HG03457 (cell line): ENCODE measurements around the gene PTGES.

Source experiments
- ATAC-seq: cut with Tn5 transposase; IDR thresholded peaks from one replicate; pipeline ENCODE4 v1.9.1; 2021; ENCODE audit warnings: moderate number of reproducible peaks; ENCODE audit not compliant: unreplicated experiment

The PTGES gene

GRCh38 chr9:129720865-129721545 is 31.8 kb downstream of the PTGES start:
- ATAC-seq: no peak

GRCh38 chr9:129720181-129720864 is 32.5 kb downstream of the PTGES start:
- ATAC-seq: no peak

- no peak for ATAC-seq
These were observed 33.7 kb downstream of the PTGES start for GRCh38 chr9:129719135-129719534.

- ATAC-seq: no peak
These were observed 34.2 kb downstream of the PTGES start for GRCh38 chr9:129718647-129719046.

GRCh38 chr9:129717991-129718390 is 34.9 kb downstream of the PTGES start:
- ATAC-seq: no peak

GRCh38 chr9:129716091-129716490 is 36.8 kb downstream of the PTGES start:
- ATAC-seq: no peak

GRCh38 chr9:129714511-129715061 is 38.3 kb downstream of the PTGES start:
- ATAC-seq: no peak

- no peak for ATAC-seq
These were observed 39.5 kb downstream of the PTGES start for GRCh38 chr9:129713402-129713679.

GRCh38 chr9:129712634-129713401 is 40.0 kb downstream of the PTGES start:
- ATAC-seq: no peak

GRCh38 chr9:129710169-129710453 is 42.7 kb downstream of the PTGES start:
- ATAC-seq: no peak

GRCh38 chr9:129709438-129710168 is 43.2 kb downstream of the PTGES start:
- no peak for ATAC-seq

GRCh38 chr9:129708793-129709192 is 44.0 kb downstream of the PTGES start:
- ATAC-seq: no peak

- no peak for ATAC-seq
These were observed 48.0 kb downstream of the PTGES start for GRCh38 chr9:129704807-129705206.

GRCh38 chr9:129703667-129704355 is 49.0 kb downstream of the PTGES start:
- no peak for ATAC-seq

- ATAC-seq: no peak
These were observed 50.0 kb downstream of the PTGES start for GRCh38 chr9:129702589-129703520.

- no peak for ATAC-seq
These were observed 51.3 kb downstream of the PTGES start for GRCh38 chr9:129701549-129701948.

GRCh38 chr9:129701054-129701453 is 51.8 kb downstream of the PTGES start:
- no peak for ATAC-seq

- no peak for ATAC-seq
These were observed 54.5 kb downstream of the PTGES start for GRCh38 chr9:129698254-129698757.

GRCh38 chr9:129697656-129698253 is 55.1 kb downstream of the PTGES start:
- no peak for ATAC-seq
